Epithelial cell of proximal tubule (primary cell): Measurements from ENCODE around the gene ELP5. TPM values are rescaled to one million over a fixed set of nuclear protein-coding genes. Genes with fewer than 3 reads are reported as not detected.
A peak's percentile ranks its signal among the peaks of the same experiment; 100 is the strongest.

Experiments
- DNase-seq: peaks from one replicate; pipeline ENCODE4 v3.0.0-alpha.2; 2011; ENCODE audit warnings: low read depth
- H3K4me3 ChIP-seq: 2 replicates; pipeline ENCODE4 v1.5.1; 2011; ENCODE audit warnings: low read depth, mild to moderate bottlenecking, low read length
- total RNA-seq: library from RNA; depleted of rRNA; stranded (reverse); fragments of >200 nt; gene quantifications from 2 replicates; pipeline ENCODE4 v1.2.3, GENCODE V29; 2015
- TF ChIP-seq, protein P1 (sequence below): conservative IDR thresholded peaks from 2 replicates; pipeline ENCODE4 v1.5.1; 2012; ENCODE audit warnings: low read depth, mild to moderate bottlenecking, low read length

ELP5 gene
- total RNA-seq, 1 donor from 2014 or later: 37.0 TPM

DNA sequence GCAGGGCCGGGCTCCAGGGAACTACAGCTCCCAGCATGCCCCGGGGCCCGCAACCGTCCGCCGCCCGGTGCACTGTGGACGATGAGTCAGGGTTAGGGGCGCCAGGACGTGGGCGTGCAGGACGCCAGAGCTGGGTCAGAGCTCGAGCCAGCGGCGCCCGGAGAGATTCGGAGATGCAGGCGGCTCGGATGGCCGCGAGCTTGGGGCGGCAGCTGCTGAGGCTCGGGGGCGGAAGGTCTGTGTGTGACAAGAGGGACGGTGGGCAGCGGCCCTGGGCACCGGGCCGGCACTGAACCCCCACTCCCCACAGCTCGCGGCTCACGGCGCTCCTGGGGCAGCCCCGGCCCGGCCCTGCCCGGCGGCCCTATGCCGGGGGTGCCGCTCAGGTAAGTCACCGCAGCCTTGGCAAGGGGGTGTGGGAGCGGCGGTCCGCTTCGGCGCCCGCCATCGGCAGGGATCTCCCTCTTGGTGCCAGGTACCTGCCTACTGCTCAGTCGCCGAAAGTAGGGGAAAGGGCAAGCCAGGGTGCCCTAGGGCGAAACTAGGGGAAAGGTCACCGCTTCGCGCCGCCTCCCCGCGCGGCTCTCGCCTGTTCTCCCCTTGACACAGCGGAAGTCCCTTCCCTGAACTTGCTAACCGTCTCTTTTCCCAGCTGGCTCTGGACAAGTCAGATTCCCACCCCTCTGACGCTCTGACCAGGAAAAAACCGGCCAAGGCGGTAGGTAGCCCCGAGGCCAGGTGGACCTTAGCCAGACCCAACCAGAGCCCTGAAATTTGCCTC lies 32.0 kb upstream of the ELP5 start, which contains the start of the genes ACADVL and DLG4:
Gene ACADVL (plus strand): TSS at position 127 of the 781 bp plus-strand sequence. CDS start 47 bp downstream, at position 174.
Gene DLG4 (minus strand): TSS at position 25 of the 781 bp plus-strand sequence.
- peak within 1 kb of the TSS; percentile 66 for H3K4me3 ChIP-seq
- DNase-seq: peak; percentile 67
- TF ChIP-seq, protein P1, sequence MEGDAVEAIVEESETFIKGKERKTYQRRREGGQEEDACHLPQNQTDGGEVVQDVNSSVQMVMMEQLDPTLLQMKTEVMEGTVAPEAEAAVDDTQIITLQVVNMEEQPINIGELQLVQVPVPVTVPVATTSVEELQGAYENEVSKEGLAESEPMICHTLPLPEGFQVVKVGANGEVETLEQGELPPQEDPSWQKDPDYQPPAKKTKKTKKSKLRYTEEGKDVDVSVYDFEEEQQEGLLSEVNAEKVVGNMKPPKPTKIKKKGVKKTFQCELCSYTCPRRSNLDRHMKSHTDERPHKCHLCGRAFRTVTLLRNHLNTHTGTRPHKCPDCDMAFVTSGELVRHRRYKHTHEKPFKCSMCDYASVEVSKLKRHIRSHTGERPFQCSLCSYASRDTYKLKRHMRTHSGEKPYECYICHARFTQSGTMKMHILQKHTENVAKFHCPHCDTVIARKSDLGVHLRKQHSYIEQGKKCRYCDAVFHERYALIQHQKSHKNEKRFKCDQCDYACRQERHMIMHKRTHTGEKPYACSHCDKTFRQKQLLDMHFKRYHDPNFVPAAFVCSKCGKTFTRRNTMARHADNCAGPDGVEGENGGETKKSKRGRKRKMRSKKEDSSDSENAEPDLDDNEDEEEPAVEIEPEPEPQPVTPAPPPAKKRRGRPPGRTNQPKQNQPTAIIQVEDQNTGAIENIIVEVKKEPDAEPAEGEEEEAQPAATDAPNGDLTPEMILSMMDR: no peak

DNA sequence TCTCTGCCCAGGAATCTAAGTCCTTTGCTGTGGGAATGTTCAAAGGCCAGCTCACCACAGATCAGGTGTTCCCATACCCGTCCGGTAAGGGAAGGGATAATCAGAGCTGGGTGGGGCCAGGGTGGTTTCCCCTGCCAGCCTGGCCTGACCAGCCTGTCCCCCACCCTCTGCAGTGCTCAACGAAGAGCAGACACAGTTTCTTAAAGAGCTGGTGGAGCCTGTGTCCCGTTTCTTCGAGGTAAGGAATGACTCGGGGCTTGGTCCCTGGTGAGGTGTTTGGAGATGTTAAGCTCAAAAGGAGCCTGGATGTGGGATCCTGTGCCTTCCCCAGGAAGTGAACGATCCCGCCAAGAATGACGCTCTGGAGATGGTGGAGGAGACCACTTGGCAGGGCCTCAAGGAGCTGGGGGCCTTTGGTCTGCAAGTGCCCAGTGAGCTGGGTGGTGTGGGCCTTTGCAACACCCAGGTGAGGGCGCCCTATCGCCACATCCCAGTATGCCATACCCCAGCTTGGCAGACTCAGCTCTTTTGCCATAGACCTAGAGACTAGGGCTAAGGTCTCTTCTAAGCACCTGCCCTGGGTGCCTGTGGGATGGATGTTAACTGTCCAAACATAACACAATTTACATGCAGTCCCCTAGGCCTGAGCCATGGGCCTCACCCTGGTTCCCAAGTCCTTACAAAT lies 31.3 kb upstream of the ELP5 start:
- H3K4me3 ChIP-seq: peak overlapping the region; percentile 66
- DNase-seq: no peak
- TF ChIP-seq, protein P1: peak; percentile 74

GRCh38 chr17:7221278-7222092 lies 30.5 kb upstream of the ELP5 start:
- peak overlapping the region; percentile 66 for H3K4me3 ChIP-seq
- TF ChIP-seq, protein P1: no peak
- no peak for DNase-seq

DNA sequence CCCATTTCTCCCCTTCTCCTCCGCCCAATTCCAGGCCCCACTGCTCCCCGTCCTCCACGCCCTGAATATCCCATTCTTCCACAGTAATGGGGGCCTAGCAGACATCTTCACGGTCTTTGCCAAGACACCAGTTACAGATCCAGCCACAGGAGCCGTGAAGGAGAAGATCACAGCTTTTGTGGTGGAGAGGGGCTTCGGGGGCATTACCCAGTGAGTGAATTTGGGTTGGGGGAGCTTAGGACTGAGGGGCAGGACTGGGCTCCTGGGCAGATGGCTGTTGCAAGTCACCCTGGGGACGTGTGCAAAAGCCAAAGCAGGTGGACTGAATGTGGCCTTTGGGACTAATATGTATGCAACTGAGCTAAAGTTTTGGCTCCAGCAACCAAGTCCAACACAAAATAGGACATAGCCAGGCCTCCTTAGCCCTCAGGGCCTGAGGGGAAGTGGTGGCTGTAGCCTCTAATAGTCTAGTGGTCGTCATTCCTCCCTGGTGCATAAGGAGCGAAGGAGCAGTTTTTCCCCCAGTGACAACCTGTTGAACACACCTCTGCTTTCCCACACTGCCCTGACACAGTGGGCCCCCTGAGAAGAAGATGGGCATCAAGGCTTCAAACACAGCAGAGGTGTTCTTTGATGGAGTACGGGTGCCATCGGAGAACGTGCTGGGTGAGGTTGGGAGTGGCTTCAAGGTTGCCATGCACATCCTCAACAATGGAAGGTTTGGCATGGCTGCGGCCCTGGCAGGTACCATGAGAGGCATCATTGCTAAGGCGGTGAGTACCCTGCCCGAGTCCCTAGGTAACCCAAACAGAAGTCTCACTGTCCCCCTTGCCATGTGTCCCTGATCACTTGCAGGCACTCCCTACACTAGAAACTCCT lies 29.7 kb upstream of the ELP5 start:
- no peak for DNase-seq
- no peak overlapping the region for H3K4me3 ChIP-seq
- TF ChIP-seq, protein P1: no peak

- TF ChIP-seq, protein P1: no peak
- no peak for DNase-seq
- no peak overlapping the region for H3K4me3 ChIP-seq
Observed at GRCh38 chr17:7222972-7223292, 29.1 kb upstream of the ELP5 start.

DNA sequence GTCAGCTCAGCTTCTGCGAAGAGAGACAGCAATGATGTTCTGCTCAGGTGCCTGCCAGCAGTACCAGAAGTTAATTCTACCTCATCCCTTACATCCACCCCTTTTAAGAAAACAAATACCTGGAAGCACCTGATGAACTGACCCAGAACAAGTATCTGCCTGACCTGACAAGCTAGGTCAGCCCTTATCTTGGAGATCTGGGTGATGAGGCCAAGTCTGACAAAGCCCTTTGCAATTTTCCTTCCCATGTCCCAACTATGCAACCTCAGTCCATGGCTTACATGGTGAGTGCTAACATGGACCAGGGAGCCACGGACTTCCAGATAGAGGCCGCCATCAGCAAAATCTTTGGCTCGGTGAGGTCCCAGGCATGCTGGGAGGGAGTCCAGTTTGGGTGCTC lies 28.6 kb upstream of the ELP5 start:
- H3K4me3 ChIP-seq: no peak overlapping the region
- TF ChIP-seq, protein P1: no peak
- DNase-seq: no peak
